K562 (cell line): ENCODE data around the gene SLC4A2. TPM values are rescaled to one million over a fixed set of nuclear protein-coding genes. Genes with fewer than 3 reads are reported as not detected.

Experiments used
- ATAC-seq: fragments of 200-7000 bp; cut with Tn5 transposase; 3 replicates; pipeline ENCODE4 v1.9.1; 2020; ENCODE audit warnings: moderate library complexity
- BruUV-seq: library from RNA; stranded (reverse); fragments of 400-500 nt; replicated peaks from 2 replicates; lab custom pipeline; 2021; lab: Mats Ljungman, UMichigan
- CTCF ChIA-PET: fragments of 300-600 bp; formaldehyde crosslinking; extraction: SDS; loops from one replicate; lab custom pipeline; 2021; ENCODE audit warnings: low intra/inter-chr PET ratio; lab: Yijun Ruan, JAX
- POLR2A ChIA-PET: fragments of 300-600, 350-650 bp; sonication (Branson Sonifier 250); formaldehyde crosslinking; extraction: SDS; loops from one replicate; lab custom pipeline; 2021; ENCODE audit warnings: antibody characterized with exemption, inconsistent platforms; lab: Yijun Ruan, JAX
- DNase-seq, 4 experiments: peaks; one replicate each; pipeline versions ENCODE4 v3.0.0 to v3.0.0-alpha.2; 2011 to 2018; ENCODE audit warnings: low spot score in 3 of 4, mixed read lengths in 3 of 4; ENCODE audit errors: extremely low read depth in 1 of 4
- FAIRE-seq: peaks from 2 replicates; lab custom pipeline; 2011; peaks lifted over from hg19 to GRCh38; lab: Jason Lieb, UNC
- H2AFZ ChIP-seq: 2 replicates; pipeline ENCODE4 v1.6.0; 2011; ENCODE audit warnings: low read depth, low read length, control low read depth, inconsistent platforms
- H3K27ac ChIP-seq: fragments of 200-600 bp; 3 replicates; pipeline ENCODE4 v1.8.0; 2011; ENCODE audit warnings: low read depth, mild to moderate bottlenecking, control low read depth, inconsistent platforms, low read length, moderate library complexity, mixed read lengths; ENCODE audit errors: extremely low read depth
- H3K27me3 ChIP-seq, 2 experiments: fragments of 300-600 bp in 1 of 2; 2 replicates in 1 of 2; 3 replicates in 1 of 2; pipeline versions ENCODE4 v1.6.0 to v1.8.0; 2011; ENCODE audit warnings: inconsistent platforms in 2 of 2, low read length in 2 of 2, mild to moderate bottlenecking in 1 of 2, mixed read lengths in 1 of 2, moderate library complexity in 1 of 2; ENCODE audit not compliant: control insufficient read depth in 2 of 2, insufficient read depth in 2 of 2
- H3K36me3 ChIP-seq: fragments of 300-600 bp; 3 replicates; pipeline ENCODE4 v1.8.0; 2011; ENCODE audit warnings: mild to moderate bottlenecking, low read length, inconsistent platforms; ENCODE audit not compliant: control insufficient read depth, insufficient read depth
- H3K4me1 ChIP-seq, 2 experiments: fragments of 200-600 bp in 1 of 2; replicated peaks in 1 of 2; 2 replicates in 1 of 2; 3 replicates in 1 of 2; pipeline versions ENCODE4 v1.5.1 to v1.8.0; 2011; ENCODE audit warnings: inconsistent platforms in 2 of 2, low read length in 2 of 2, mild to moderate bottlenecking in 1 of 2, mixed read lengths in 1 of 2, moderate library complexity in 1 of 2; ENCODE audit not compliant: control insufficient read depth in 2 of 2, insufficient read depth in 2 of 2
- H3K4me2 ChIP-seq: 2 replicates; pipeline ENCODE4 v1.6.1; 2011; ENCODE audit warnings: low read length, control low read depth, inconsistent platforms, mixed read lengths; ENCODE audit not compliant: insufficient read depth
- H3K4me3 ChIP-seq: fragments of 200-600 bp; sonication (generic), shearing (Covaris generic); 2 replicates; pipeline ENCODE4 v1.5.1; 2016; ENCODE audit warnings: control low read depth, inconsistent platforms
- H3K79me2 ChIP-seq: fragments of 200-600 bp; 3 replicates; pipeline ENCODE4 v1.8.0; 2011; ENCODE audit warnings: low read length, inconsistent platforms; ENCODE audit not compliant: control insufficient read depth, insufficient read depth
- H3K9ac ChIP-seq, 2 experiments: 2 replicates each; pipeline versions ENCODE4 v1.6.0 to v1.6.1; 2011; ENCODE audit warnings: low read depth in 2 of 2, low read length in 2 of 2, control low read depth in 1 of 2, inconsistent platforms in 1 of 2, mild to moderate bottlenecking in 1 of 2, mixed read lengths in 1 of 2; ENCODE audit not compliant: insufficient read depth in 1 of 2
- H3K9me1 ChIP-seq: one replicate; pipeline ENCODE4 v1.6.0; 2011; ENCODE audit warnings: inconsistent platforms, mild to moderate bottlenecking, low read length, moderate library complexity; ENCODE audit not compliant: control insufficient read depth, insufficient read depth
- H3K9me3 ChIP-seq: replicated peaks from 2 replicates; pipeline ENCODE4 v1.5.1; 2011; ENCODE audit warnings: low read depth, low read length, inconsistent platforms; ENCODE audit not compliant: control insufficient read depth, insufficient read depth
- H4K20me1 ChIP-seq: replicated peaks from 2 replicates; pipeline ENCODE4 v1.6.1; 2011; ENCODE audit warnings: low read length, inconsistent platforms, mixed read lengths; ENCODE audit not compliant: control insufficient read depth, insufficient read depth
- ARNT ChIP-seq, 2 experiments: fragments of 450-650 bp; IDR thresholded peaks; 2 replicates each; pipeline ENCODE4 v1.6.1; 2016; ENCODE audit warnings: mild to moderate bottlenecking in 1 of 2
- ATF1 ChIP-seq, 2 experiments: fragments of 450-650 bp in 1 of 2; IDR thresholded peaks; 2 replicates each; pipeline ENCODE4 v1.6.1; 2016; ENCODE audit warnings: missing compliant biosample characterization in 1 of 2, missing genetic modification characterization in 1 of 2
- ATF7 ChIP-seq: fragments of 450-650 bp; IDR thresholded peaks from 2 replicates; pipeline ENCODE4 v1.7.1; 2014; ENCODE audit warnings: mild to moderate bottlenecking, moderate library complexity
- BRD4 ChIP-seq: fragments of 200-600 bp; sonication (generic); IDR thresholded peaks from 2 replicates; pipeline ENCODE4 v1.6.1; 2017; ENCODE audit warnings: inconsistent platforms
- CBX3 ChIP-seq, 2 experiments: IDR thresholded peaks; 1 replicate in 1 of 2; 2 replicates in 1 of 2; pipeline ENCODE4 v1.6.1; 2012; ENCODE audit warnings: inconsistent platforms in 2 of 2, low read length in 2 of 2, borderline replicate concordance in 1 of 2, control low read depth in 1 of 2
- CREBBP ChIP-seq: IDR thresholded peaks from one replicate; pipeline ENCODE4 v1.6.1; 2012; ENCODE audit warnings: low read depth, mild to moderate bottlenecking, control low read depth, inconsistent platforms, low read length
- FOXK2 ChIP-seq, 2 experiments: fragments of 450-650 bp; IDR thresholded peaks in 1 of 2; conservative IDR thresholded peaks in 1 of 2; 2 replicates each; pipeline ENCODE4 v1.6.1; 2016; ENCODE audit warnings: low read depth in 2 of 2, mild to moderate bottlenecking in 1 of 2
- FOXP1 ChIP-seq: sonication (generic); formaldehyde crosslinking; IDR thresholded peaks from 2 replicates; pipeline ENCODE4 v1.8.0; 2022; ENCODE audit warnings: mild to moderate bottlenecking, missing genetic modification reagents
- FOXP4 ChIP-seq: sonication (generic); formaldehyde crosslinking; IDR thresholded peaks from 2 replicates; pipeline ENCODE4 v1.8.0; 2022; ENCODE audit warnings: mild to moderate bottlenecking, missing genetic modification reagents, borderline replicate concordance
- IRF9 ChIP-seq: fragments of 450-650 bp; IDR thresholded peaks from 2 replicates; pipeline ENCODE4 v1.6.1; 2016; ENCODE audit warnings: missing biosample characterization, missing genetic modification characterization
- KDM5B ChIP-seq: fragments of 200-600 bp; sonication (generic); IDR thresholded peaks from 2 replicates; pipeline ENCODE4 v1.6.1; 2012; ENCODE audit warnings: low read depth, mild to moderate bottlenecking, moderate library complexity, low read length, control low read depth, inconsistent platforms; ENCODE audit not compliant: insufficient replicate concordance
- KLF10 ChIP-seq: fragments of 250-450 bp; sonication (Bioruptor Pico); IDR thresholded peaks from 2 replicates; pipeline ENCODE4 v1.6.1; 2021; ENCODE audit warnings: matching md5 sums
- YBX1 ChIP-seq: fragments of 450-650 bp; IDR thresholded peaks from 2 replicates; pipeline ENCODE4 v1.7.1; 2016; ENCODE audit warnings: mild to moderate bottlenecking
- ZFP36 ChIP-seq: fragments of 150-350 bp; IDR thresholded peaks from 2 replicates; pipeline ENCODE4 v1.6.1; 2018; ENCODE audit warnings: low read length, low read depth; ENCODE audit not compliant: partially characterized antibody
- ZNF134 ChIP-seq: fragments of 250-450 bp; sonication (Bioruptor Pico); conservative IDR thresholded peaks from 2 replicates; pipeline ENCODE4 v1.4.0; 2020
- ZNF740 ChIP-seq, 3 experiments: fragments of 200-800 bp in 1 of 3; sonication (Bioruptor generic) in 1 of 3; sonication (generic) in 1 of 3; formaldehyde crosslinking in 1 of 3; IDR thresholded peaks; 2 replicates each; pipeline versions ENCODE4 v1.6.1 to v1.8.0; 2016 to 2022; ENCODE audit warnings: mild to moderate bottlenecking in 2 of 3, missing compliant biosample characterization in 2 of 3, missing genetic modification characterization in 2 of 3, missing genetic modification reagents in 1 of 3
- WGBS: fragments of 100-300 bp; shearing (Covaris generic); methylation state at CpG from one replicate; pipeline ENCODE4 v1.1.6; 2016; ENCODE audit warnings: low coverage, mixed read lengths; ENCODE audit not compliant: insufficient coverage; ENCODE audit errors: missing lambda C conversion rate; 5-methylcytosine and 5-hydroxymethylcytosine counted together
- in situ Hi-C: fragments of 300-500 bp; cut with MboI; formaldehyde crosslinking; loops from 4 replicates; pipeline ENCODE4 v1.15.0; 2018; ENCODE audit warnings: inconsistent platforms, mixed read lengths
- intact Hi-C: fragments of 100-400 bp; cut with micrococcal nuclease; formaldehyde crosslinking; loops from 2 replicates; pipeline ENCODE4 v1.14.2; 2022
- polyA plus RNA-seq, 8 experiments: library from polyadenylated mRNA; depleted of rRNA in 4 of 8; stranded (reverse) in 5 of 8; unstranded in 3 of 8; fragments of >200 nt; fragmentation: Nextera tagmentation in 2 of 8; fragmentation: Illumina TruSeq in 1 of 8; extraction: Ambion mirVana in 2 of 8; extraction: Trizol in 1 of 8; gene quantifications; 2 replicates each; pipeline versions ENCODE4 v1.2.1 to v1.2.3, GENCODE V29; 2011 to 2014; ENCODE audit warnings: inconsistent platforms in 1 of 8, missing spikeins in 1 of 8
- total RNA-seq, 7 experiments: library from RNA; depleted of rRNA in 6 of 7; stranded (reverse); fragments of >200 nt in 6 of 7; fragmentation: Illumina TruSeq in 2 of 7; extraction: Trizol in 2 of 7; gene quantifications; 2 replicates each; pipeline versions ENCODE4 v1.2.1 to v1.2.3, GENCODE V29; 2011 to 2021; ENCODE audit warnings: low replicate concordance in 1 of 7

SLC4A2 gene
- total and polyA plus RNA-seq, 9 of the 15 experiments (the other 6 are each of a cell fraction or from before 2014, with no cell fraction given), result 11.4 to 375 (median 130) TPM

GRCh38 chr7:151057989-151058780 is 1.2 kb upstream of the SLC4A2 start:
- H3K27ac ChIP-seq, result peak overlapping the region; percentile 90
- H3K36me3 ChIP-seq, result peaks cover 9% of the 10 kb centered on the region; the same call in 2 of the 3 replicates
- DNase-seq (peak; percentile 96 to 100 (median 98)), ATAC-seq (peak; percentile 86), FAIRE-seq (peak; percentile 99)
- peaks cover 10% of the 10 kb centered on the region for H4K20me1 ChIP-seq
- intact Hi-C loops (loop anchor here (1.0 kb wide), 2 partner anchors 19 to 30 kb away; partner anchors contain the start of gene ABCB8), in situ Hi-C loops (no loop called here)
- H3K4me3 ChIP-seq, result peak overlapping the region; percentile 84
- no peaks in the 10 kb centered on the region for H3K27me3 ChIP-seq
- CTCF ChIA-PET, result interaction anchor here (0.6 to 2.9 kb wide), 2 partner anchors 29 to 186 kb away, joined by 3 to 14 read pairs; partner anchors contain the start of gene ABCB8
- H3K79me2 ChIP-seq, result peaks cover 44% of the 10 kb centered on the region
- peak overlapping the region; percentile 94 for H3K4me2 ChIP-seq
- no TSS peak for BruUV-seq
- peak overlapping the region; percentile 85 to 91 for H3K9ac ChIP-seq
- no peaks in the 10 kb centered on the region for H3K9me3 ChIP-seq
- POLR2A ChIA-PET, result interaction anchor here (0.6 to 1.7 kb wide), 6 partner anchors 10 to 158 kb away, joined by 3 to 9 read pairs (median 5); partner anchors contain the start of genes ABCB8 and FASTK
- peaks cover 59 to 75% of the 10 kb centered on the region in 2 experiments for H3K4me1 ChIP-seq
- no peaks in the 10 kb centered on the region for H3K9me1 ChIP-seq
- WGBS, result under 1% methylated on average over 46 of the region's 46 CpGs
- peak overlapping the region; percentile 91 for H2AFZ ChIP-seq
- TF ChIP-seq FOXP4 (CRISPR knock-in tag), result no peak
- TF ChIP-seq CREBBP, result no peak
- TF ChIP-seq FOXP1 (CRISPR knock-in tag), result 0 out of 2 replicates have a peak, but pooled peaks have one; percentile 10
- peak; percentile 84 for TF ChIP-seq KDM5B
- no peak for TF ChIP-seq ATF1 (CRISPR knock-in tag; IDR thresholded peaks at IDR 0.05)
- peak; percentile 96 for TF ChIP-seq ATF1 (tag; IDR thresholded peaks at IDR 0.05)
- peak; percentile 97 for TF ChIP-seq ATF7
- TF ChIP-seq BRD4, result no peak
- peak in 1 of 2 experiments; percentile 68; a peak in 1 of 3 replicates for TF ChIP-seq CBX3 (IDR thresholded peaks at IDR 0.05; ENCODE audit: borderline replicate concordance in 1 of 2, low read length in 2 of 2)
- TF ChIP-seq ARNT (IDR thresholded peaks at IDR 0.05), result peak in 1 of 2 experiments; percentile 18; a peak in 1 of 4 replicates
- no peak for TF ChIP-seq ZNF134
- TF ChIP-seq KLF10, result no peak
- TF ChIP-seq ZNF740 (CRISPR knock-in tag; IDR thresholded peaks at IDR 0.05), result no peak
- TF ChIP-seq ZNF740 (tag; IDR thresholded peaks at IDR 0.05), result no peak
- peak; percentile 15 for TF ChIP-seq ZFP36
- TF ChIP-seq FOXK2 (conservative IDR thresholded peaks at IDR 0.05 in 1 of 2, IDR thresholded peaks at IDR 0.05 in 1 of 2; ENCODE audit: low read depth in 2 of 2), result peak; percentile 97 to 98
- TF ChIP-seq IRF9 (tag), result no peak
- no peak for TF ChIP-seq YBX1
